Lung (tissue), 12 donors: Measurements from ENCODE around the gene CCL15. TPM values are rescaled to one million over a fixed set of nuclear protein-coding genes. Genes with fewer than 3 reads are reported as not detected.

ENCODE experiments used
- ATAC-seq: fragments of 200-7000 bp; cut with Tn5 transposase; one replicate; pipeline ENCODE4 v1.9.1; 2020; ENCODE audit warnings: moderate number of reproducible peaks; ENCODE audit not compliant: insufficient read depth, low FRiP score
- DNase-seq, 3 donors: peaks; one replicate each; pipeline ENCODE4 v3.0.0-alpha.2; 2013 to 2017
- H3K27ac ChIP-seq, 2 donors: one replicate each; pipeline ENCODE4 v1.5.1; 2013; ENCODE audit warnings: mild to moderate bottlenecking in 2 of 2, moderate library complexity in 2 of 2, control low read depth in 1 of 2, inconsistent platforms in 1 of 2, low read depth in 1 of 2, low read length in 1 of 2
- H3K27me3 ChIP-seq, 3 donors: one replicate each; pipeline ENCODE4 v1.5.1; 2013; ENCODE audit warnings: low read length in 2 of 3; ENCODE audit not compliant: control insufficient read depth in 3 of 3, insufficient read depth in 3 of 3
- H3K36me3 ChIP-seq, 4 donors: one replicate each; pipeline ENCODE4 v1.5.1; 2013; ENCODE audit warnings: low read length in 4 of 4, mild to moderate bottlenecking in 1 of 4, moderate library complexity in 1 of 4; ENCODE audit not compliant: control insufficient read depth in 4 of 4, insufficient read depth in 4 of 4
- H3K4me1 ChIP-seq, 5 donors: one replicate each; pipeline ENCODE4 v1.5.1; 2013; ENCODE audit warnings: low read length in 5 of 5, mild to moderate bottlenecking in 2 of 5, moderate library complexity in 1 of 5; ENCODE audit not compliant: control insufficient read depth in 5 of 5, insufficient read depth in 5 of 5
- H3K4me3 ChIP-seq: one replicate; pipeline ENCODE4 v1.5.1; 2013; ENCODE audit warnings: mild to moderate bottlenecking, control low read depth, moderate library complexity
- H3K9ac ChIP-seq, 2 donors: one replicate each; pipeline ENCODE4 v1.5.1; 2013; ENCODE audit warnings: low read length in 2 of 2, control low read depth in 1 of 2; ENCODE audit not compliant: insufficient read depth in 1 of 2
- H3K9me3 ChIP-seq, 4 donors: one replicate each; pipeline ENCODE4 v1.5.1; 2013; ENCODE audit warnings: low read length in 3 of 4, mild to moderate bottlenecking in 1 of 4, moderate library complexity in 1 of 4; ENCODE audit not compliant: control insufficient read depth in 4 of 4, insufficient read depth in 3 of 4
- WGBS, 2 donors: extraction: QIAGEN DNeasy Blood & Tissue Kit; methylation state at CpG; one replicate each; pipeline ENCODE4 v1.1.7; 2013; 5-methylcytosine and 5-hydroxymethylcytosine counted together
- polyA plus RNA-seq, 2 donors: library from polyadenylated mRNA; stranded (reverse); fragments of 200-250 nt; gene quantifications; one replicate each; pipeline ENCODE4 v1.2.1, GENCODE V29; 2013
- total RNA-seq, 2 donors: library from RNA; depleted of rRNA in 1 of 2; stranded (reverse); fragments of >200 nt in 1 of 2; gene quantifications; one replicate each; pipeline ENCODE4 v1.2.1, GENCODE V29; 2014 to 2021
- TF ChIP-seq, protein P1 (sequence below): IDR thresholded peaks from 2 replicates; pipeline ENCODE4 v1.5.1; 2012; ENCODE audit warnings: mild to moderate bottlenecking; ENCODE audit errors: control extremely low read depth, extremely low read depth
- donor health status: control.
- donor health status: control.
- donor health status: Bipolar disorder and iron deficiency.
- donor health status: healthy.
- donor health status: DM: yes; HTN: yes; CAD: no.

Gene CCL15
- total and polyA plus RNA-seq, 4 donors: 0.84 to 1.4 (median 1.2) TPM

DNA sequence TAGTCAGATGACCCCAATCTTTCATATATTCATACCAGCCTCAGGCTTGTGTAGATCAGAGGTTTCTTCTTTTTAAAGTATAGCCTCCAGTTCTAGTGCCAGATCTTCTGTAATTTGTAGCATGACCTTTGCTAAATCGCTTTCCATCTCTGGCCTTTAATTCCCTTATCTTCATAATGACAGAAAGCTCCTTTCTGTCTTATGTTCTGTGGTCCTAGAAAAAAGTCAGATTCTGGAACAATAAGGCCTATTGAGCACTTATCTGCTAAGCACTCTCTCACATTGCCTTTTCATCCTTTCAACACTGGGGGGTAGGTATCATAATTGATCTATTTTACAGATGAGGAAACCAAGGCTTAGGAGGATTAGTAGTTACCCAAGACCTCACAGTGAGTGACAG lies 29.3 kb downstream of the CCL15 start:
- DNase-seq (no peak), ATAC-seq (no peak)
- Histone ChIP-seq H3K27me3 (no peaks in the 10 kb centered on the region), H3K9me3 (no peaks in the 10 kb centered on the region), H3K27ac (no peak overlapping the region), H3K4me3 (no peak overlapping the region), H3K9ac (no peak overlapping the region), H3K4me1 (peaks cover 0 to 3% (median 2%) of the 10 kb centered on the region in 5 donors), H3K36me3 (no peaks in the 10 kb centered on the region)
- TF ChIP-seq, protein P1, sequence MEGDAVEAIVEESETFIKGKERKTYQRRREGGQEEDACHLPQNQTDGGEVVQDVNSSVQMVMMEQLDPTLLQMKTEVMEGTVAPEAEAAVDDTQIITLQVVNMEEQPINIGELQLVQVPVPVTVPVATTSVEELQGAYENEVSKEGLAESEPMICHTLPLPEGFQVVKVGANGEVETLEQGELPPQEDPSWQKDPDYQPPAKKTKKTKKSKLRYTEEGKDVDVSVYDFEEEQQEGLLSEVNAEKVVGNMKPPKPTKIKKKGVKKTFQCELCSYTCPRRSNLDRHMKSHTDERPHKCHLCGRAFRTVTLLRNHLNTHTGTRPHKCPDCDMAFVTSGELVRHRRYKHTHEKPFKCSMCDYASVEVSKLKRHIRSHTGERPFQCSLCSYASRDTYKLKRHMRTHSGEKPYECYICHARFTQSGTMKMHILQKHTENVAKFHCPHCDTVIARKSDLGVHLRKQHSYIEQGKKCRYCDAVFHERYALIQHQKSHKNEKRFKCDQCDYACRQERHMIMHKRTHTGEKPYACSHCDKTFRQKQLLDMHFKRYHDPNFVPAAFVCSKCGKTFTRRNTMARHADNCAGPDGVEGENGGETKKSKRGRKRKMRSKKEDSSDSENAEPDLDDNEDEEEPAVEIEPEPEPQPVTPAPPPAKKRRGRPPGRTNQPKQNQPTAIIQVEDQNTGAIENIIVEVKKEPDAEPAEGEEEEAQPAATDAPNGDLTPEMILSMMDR: no peak
- 91% methylated on average over 1 of the region's 1 CpG for WGBS, 2 donors

DNA sequence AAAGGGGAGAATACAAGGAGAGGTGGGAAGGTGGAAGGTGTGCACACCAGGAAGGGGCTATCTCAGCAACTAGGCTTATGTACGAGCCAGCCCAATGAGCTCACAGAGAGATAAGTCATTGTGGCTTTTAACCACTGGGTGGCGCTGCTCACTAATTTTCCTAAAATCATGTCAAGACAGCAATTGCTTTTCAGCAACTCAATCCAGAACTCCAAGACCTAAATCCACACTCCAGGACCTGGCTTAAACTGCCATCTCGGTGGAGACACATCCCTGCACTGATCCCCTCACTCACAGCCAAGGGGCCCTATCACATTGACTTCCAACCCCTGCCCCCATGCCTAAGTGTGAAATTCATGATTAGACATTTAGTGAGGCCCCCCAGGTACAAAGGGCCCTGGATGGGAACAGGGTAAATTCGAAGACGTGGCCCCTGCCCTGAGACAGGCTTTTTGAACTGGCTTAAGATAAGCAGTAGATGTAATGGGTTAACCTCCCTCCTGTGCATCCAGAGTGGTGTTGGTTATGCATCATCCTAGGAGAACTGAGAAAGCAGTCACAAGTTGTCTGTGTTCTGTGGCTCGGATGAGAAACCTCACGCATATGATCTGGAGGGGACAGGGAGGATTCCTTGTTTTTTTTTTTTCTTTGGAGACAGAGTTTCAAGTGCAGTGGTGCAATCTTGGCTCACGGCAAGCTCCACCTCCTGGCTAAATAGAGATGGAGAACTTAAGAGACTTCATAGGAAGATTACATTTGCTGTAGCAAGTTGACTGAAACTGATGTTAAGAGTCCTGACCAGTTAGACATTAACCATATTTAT lies 31.6 kb downstream of the CCL15 start:
- TF ChIP-seq, protein P1: peak; percentile 91
- WGBS, 2 donors: 31 to 41% methylated on average over 8 of the region's 8 CpGs
- peak; percentile 41 for ATAC-seq

DNA sequence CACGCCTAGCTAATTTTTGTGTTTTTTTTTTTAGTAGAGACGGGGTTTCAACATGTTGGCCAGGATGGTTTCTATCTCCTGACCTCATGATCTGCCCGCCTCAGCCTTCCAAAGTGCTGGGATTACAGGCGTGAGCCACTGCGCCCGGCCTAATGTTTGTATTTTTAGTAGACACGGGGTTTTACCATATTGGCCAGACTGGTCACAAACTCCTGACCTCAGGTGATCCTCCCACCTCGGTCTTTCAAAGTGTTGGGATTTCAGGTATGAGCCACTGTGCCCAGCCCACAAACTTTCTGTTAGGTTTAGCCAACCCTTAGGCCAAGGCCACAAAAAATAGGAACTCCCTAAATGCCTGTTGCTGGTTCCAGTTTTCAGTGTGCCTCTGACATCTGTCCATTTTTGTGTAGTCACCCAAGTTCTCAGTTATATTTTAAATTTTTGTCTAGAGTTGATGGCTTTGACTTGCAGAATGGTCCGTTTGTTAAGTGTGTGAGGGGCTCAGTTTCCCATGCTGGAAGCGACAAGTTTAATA lies 32.8 kb downstream of the CCL15 start:
- WGBS, 2 donors: 84 to 88% methylated on average over 10 of the region's 10 CpGs
- no peak overlapping the region for H3K27ac ChIP-seq
- no peaks in the 10 kb centered on the region for H3K27me3 ChIP-seq
- no peaks in the 10 kb centered on the region for H3K9me3 ChIP-seq
- H3K9ac ChIP-seq: no peak overlapping the region
- TF ChIP-seq, protein P1: no peak
- no peaks in the 10 kb centered on the region for H3K36me3 ChIP-seq
- no peak overlapping the region for H3K4me3 ChIP-seq
- peaks cover 0 to 3% (median 0%) of the 10 kb centered on the region in 5 donors for H3K4me1 ChIP-seq
- ATAC-seq (no peak), DNase-seq (no peak)

More for the DNA sequence above, 31.6 kb downstream of the CCL15 start:
- Histone ChIP-seq H3K4me3 (no peak overlapping the region), H3K9ac (no peak overlapping the region), H3K4me1 (peaks cover 0 to 3% (median 2%) of the 10 kb centered on the region in 5 donors), H3K27me3 (no peaks in the 10 kb centered on the region), H3K27ac (no peak overlapping the region), H3K36me3 (no peaks in the 10 kb centered on the region), H3K9me3 (no peaks in the 10 kb centered on the region)
- DNase-seq: peak; percentile 83 to 91 (median 87)
